Activated CD8-positive, alpha-beta memory T cell treated with anti-CD3 and anti-CD28 coated beads for 48 hours (primary cell): ENCODE measurements around the gene LYPLA2.

Experiments used
- DNase-seq, 3 experiments: peaks; one replicate each; pipeline ENCODE4 v3.0.0-alpha.2; 2020; ENCODE audit warnings: low read depth in 2 of 3, low spot score in 2 of 3

The LYPLA2 gene

DNA sequence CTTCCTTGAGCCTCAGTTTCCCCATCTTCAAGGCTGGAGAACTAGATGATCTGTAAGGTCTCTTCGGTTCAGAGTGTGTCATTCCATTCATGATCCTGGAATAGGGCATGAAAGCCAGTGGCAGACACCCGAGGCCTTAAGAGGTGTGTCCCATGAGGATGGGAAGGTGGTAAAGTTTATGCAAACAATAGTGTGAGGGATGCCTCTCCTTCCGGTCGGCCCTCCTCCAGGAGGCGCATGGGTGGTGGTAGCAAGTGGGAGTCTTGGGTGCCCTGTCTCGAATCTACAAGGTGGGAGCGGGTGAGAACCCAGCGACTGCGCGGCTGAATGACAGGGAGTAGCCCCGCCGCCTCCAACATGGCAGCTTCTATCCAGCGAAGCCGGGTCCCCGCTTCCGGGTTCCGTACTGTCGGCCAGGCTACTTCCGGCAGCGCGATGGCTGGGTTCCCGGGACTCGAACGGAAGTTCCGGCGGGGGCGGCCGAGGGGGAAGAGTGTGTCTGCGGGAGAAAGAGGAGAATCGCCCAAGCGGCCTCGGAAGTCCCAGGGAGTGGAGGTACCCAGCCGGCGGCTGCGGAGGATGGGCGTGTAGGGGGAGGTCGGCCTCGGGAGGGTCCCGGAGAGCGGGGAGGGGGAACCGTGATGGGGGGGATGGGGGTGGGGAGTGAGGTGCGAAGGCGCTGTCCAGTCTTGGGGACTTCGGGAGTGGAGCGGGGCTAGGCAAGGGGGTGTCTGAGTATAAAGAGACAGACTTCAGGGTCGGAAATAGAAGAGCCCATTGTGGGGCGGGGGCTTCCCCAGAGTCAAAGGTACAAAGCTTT lies at the start of gene LYPLA2:
TSS of gene LYPLA2 (plus strand) at position 450 of the 820 bp plus-strand sequence. CDS start 1,538 bp downstream, outside the sequence.
- peak; percentile 73 to 78 (median 73) for DNase-seq

DNA sequence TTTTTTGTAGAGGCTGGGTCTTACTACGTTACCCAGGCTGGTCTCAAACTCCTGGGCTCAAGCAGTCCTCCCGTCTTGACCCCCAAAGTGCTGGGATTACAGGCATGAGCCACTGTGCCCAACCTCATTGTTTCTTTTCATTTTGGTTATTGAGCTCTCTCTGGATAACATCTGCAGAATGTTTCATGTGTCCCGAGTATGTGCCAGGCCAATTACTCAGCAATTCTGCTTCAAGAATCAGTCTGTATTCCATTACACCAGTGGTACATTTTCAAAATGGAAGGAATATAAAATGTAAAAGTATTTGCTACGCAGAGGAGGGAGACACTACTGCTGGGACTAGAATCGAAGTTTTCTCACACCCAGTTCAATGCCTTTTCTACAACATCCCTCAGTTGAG lies 49.3 kb upstream of the LYPLA2 start:
- DNase-seq, result no peak

DNA sequence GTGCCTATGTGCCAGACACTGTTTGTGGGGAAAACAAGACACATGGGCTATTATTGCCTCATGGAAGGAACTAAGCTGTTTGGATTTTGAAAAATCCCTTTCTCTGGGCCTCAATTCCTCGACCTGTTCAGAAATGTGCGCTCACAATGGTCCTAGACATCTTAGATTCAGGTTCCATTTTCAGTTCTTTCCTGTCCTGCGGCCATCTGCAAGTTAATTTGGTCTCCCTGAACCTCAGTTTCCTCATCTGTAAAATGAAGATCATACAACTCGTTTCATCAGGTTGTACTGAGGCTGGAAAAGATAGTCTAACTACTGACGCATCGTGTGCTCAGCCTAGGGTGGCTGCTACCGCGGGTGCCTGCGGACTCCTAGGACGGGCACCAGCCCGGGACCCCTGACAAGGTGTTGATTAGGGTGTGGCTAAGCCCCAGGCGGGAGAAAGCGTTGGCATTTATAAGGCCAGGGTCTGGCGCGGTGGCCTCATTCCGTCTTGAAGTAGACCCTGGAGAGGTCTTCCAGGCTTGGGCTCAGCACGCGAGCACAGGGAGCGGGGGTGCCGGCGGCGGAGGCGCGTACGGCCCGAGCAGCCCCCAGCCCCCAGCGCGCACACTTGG lies 48.2 kb upstream of the LYPLA2 start:
- peak in 1 of 3 experiments; percentile 29 for DNase-seq

GRCh38 chr1:23743287-23744152 lies 47.4 kb upstream of the LYPLA2 start, which contains the start of gene ELOA:
Gene ELOA (plus strand): TSS chr1:23743471. CDS start chr1:23743504, 33 bp downstream.
- DNase-seq, result peak; percentile 37 to 67 (median 55)

GRCh38 chr1:23745515-23745914 lies 45.4 kb upstream of the LYPLA2 start:
- no peak for DNase-seq

DNA sequence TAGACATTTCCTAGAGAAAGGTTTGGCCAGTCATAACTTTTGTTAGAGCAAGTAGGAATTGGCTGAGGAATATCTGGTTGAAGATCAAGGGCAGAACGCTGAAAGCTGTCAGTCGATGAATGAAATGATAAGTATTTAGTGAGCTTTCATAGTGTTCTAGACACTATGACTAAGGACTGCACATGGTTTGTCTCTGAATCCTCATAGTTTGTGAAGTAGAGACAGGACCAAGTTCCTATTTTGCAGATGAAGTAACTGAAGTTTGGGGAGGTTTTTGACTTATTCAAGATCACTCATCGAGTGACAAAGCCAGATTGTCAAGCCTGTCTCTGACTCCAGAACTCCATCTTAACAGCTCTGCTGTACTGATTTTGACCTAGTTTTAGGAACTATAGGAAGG lies 42.9 kb upstream of the LYPLA2 start:
- no peak for DNase-seq

GRCh38 chr1:23751050-23751814 lies 39.7 kb upstream of the LYPLA2 start:
- no peak for DNase-seq

DNA sequence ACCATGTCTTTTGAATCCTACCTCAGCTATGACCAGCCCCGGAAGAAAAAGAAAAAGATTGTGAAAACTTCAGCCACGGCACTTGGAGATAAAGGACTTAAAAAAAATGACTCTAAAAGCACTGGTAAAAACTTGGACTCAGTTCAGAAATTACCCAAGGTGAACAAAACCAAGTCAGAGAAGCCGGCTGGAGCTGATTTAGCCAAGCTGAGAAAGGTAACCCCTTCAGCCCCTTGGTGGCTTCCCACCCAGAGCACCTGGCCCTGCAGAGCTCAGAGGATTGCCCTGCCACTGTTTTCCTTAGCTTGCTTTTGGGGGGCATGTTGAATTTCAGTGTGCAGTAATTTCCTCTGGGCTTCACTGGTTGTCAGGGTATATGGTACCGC lies 39.1 kb upstream of the LYPLA2 start:
- no peak for DNase-seq

- no peak for DNase-seq
Measured at GRCh38 chr1:23752909-23753308, 38.0 kb upstream of the LYPLA2 start.

DNA sequence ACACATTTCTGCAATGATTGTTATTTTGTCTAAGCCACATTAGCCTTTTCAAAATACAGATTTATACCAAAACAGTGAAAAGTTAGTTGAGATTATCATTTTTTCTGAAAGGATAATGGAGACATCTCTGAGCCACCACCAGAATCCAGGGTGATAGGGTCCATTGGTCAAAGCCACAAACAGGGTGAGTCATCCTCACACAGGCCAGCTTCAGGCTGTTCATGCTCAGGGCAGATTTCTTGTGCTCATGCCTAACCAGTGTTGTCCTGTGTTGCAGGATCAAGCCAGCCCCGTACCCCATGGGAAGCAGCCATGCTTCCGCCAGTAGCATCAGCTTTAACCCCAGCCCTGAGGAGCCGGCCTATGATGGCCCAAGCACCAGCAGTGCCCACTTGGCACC lies 34.3 kb upstream of the LYPLA2 start:
- no peak for DNase-seq

DNA sequence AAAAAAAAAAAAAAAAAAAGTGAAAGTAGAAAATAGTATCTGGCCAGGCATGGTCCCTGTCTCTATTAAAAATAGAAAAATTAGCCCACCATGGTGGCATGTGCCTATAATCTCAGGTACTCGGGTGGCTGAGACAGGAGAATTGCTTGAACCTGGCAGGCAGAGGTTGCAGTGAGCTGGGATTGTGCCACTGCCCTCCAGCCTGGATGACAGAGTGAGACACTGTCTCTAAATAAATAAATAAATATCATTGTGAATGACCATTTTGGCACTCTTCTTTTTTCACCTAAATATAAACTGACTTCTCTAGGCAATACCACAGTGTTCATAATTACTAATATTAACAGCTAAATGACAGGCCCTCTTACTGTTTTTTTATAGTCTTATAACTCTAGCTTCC lies 33.1 kb upstream of the LYPLA2 start:
- no peak for DNase-seq

- DNase-seq, result no peak
Measured at GRCh38 chr1:23759277-23759676, 31.7 kb upstream of the LYPLA2 start.

DNA sequence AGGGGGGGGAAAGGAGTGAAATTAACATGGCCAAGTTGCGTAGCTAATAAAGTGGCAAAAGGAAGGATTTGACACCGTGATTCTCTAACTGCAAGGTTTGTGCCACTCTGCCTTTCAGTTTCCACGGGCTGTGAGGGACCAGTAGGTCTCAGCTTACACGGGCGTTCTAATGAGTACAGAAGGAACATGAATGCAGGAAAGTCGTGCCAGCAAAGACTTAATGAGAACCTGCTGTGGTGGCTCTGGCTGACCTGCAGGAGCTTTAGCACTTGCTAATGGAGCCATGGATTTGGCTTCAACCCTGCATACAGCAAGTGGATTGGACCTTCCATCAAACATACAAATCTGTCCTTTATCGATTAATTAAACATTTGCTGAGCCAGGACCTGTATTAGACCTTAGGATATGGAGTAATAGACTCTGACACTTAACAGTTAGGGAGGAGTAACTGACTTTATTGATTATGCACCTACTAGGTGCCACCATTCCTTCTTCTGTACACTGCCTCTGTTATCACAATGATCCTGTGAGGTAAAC lies 27.8 kb upstream of the LYPLA2 start:
- no peak for DNase-seq

DNA sequence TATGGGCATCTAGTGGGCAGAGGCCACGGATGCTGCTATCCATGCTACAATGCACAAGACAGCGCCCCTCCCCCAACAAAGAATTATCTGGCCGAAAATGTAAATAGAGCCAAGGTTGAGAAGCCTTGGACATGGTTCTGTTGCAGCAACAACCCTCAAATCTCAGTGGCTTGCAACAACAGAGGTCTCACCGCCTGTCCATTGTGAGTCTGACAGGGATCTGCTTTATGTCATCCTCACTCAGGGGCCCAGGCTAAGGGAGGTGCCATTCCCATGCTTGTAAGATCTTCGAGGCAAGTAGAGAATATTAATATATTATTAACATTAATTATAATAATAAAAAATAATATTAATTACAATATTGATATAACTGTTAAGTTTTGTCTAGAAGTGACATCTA lies 22.2 kb upstream of the LYPLA2 start:
- DNase-seq, result no peak

DNA sequence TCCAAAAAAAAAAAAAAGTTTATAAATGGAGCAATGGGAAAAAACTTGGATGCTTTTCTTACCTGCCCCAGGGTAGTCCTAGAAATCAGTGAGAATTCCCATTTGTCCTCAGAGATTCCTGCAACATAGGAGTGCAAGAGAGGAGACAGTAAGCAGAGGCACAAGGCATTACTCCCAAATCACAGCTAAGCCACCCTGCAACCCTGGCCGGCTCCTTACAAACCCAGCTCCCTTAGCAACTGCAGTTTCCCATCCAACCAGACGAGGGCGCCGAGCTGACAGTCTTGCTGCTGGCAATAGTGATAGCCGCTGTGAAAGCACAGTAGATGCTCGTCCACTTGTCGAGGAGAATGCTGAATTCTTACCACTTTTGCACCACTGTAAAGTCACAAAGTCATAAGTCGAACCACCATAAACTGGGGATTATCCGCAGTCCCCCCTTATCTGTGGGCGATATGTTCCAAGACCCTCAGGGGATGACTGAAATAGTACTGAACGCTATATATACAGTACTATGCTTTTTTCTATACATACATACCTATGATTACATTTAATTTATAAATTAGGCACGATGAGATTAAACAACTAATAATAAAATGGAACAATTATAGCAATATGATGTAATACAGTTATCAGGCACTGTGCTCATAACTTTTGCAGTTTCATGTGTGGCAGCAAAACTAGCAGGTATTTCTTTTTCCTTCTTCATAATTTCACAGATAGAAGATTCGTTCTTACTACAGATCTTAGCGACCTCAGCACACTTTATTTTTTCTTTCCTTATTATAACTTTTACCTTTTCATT lies 18.7 kb upstream of the LYPLA2 start:
- DNase-seq, result peak; percentile 40 to 87 (median 80)

- no peak for DNase-seq
Measured at GRCh38 chr1:23772854-23773242, 18.1 kb upstream of the LYPLA2 start.

DNA sequence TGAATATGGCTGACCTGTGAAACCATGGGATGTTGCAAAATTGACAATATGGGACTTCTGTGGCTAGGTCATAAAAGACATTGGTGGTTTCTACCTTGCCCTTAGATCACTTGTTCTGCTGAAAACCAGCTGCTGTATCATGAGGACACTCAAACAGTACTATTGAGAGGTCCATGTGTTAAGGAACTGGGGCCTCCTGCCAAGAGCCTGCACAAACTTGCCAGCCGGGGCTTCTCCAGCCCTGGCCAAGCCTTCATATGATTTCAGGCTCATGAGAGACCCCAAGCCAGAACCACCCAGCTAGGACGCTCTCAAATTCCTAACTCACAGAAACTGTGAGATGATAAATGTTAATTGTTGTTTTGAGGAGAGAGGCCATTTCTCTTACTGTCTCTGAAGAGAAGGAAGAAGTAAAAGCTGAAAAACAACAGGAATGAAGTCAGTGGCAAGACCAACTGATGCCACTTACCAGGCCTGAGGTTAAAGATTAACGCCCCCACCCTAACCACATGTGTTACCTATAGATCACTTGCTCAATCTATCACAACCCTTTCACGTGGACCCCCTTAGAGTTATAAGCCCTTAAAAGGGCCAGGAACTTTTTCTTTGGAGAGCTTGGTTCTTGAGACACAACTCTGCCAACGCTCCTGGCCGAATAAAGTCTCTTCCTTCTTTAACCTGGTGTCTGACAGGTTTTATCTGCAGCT lies 16.6 kb upstream of the LYPLA2 start:
- DNase-seq, result no peak

- no peak for DNase-seq
Measured at GRCh38 chr1:23776217-23776616, 14.7 kb upstream of the LYPLA2 start.
